ENCODE results near the gene POPDC3. TPM values are rescaled to one million over a fixed set of nuclear protein-coding genes. Genes with fewer than 3 reads are reported as not detected.

Gene POPDC3
- total and polyA plus RNA-seq, 2 of the 13 experiments (the other 11 are each of a cell fraction or from before 2014, with no cell fraction given), result 0.18 to 0.20 TPM

DNA sequence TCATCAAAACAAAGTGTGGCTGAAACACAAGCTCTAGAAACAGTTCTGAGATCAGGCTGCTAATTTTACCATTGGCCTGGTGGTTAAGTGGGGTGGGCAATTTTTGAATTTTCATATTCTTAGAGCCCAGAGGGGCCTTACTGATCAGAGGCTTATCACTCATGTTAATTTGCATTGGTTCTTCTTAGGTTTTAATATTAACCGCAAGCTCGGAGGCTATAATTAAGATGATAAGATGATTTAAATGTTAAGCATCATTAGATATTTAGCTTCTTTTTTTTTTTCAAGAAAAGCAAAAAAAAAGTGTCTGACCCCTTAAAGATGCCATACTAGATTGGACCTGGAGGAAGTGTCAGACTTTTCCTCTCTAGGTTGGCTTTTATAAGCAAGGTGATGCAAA, 8.4 kb upstream of the POPDC3 start:
- no peaks in the 10 kb centered on the region for H4K20me1 ChIP-seq (ENCODE audit: insufficient read depth, low read length)
- H3K9me3 ChIP-seq (ENCODE audit: low read length), result no peaks in the 10 kb centered on the region
- H3K4me2 ChIP-seq (ENCODE audit: low read depth, low read length), result no peak overlapping the region
- no peak overlapping the region for H3K9ac ChIP-seq (ENCODE audit: insufficient read depth, low read depth, low read length)
- H3K79me2 ChIP-seq (ENCODE audit: insufficient read depth, low read length), result no peaks in the 10 kb centered on the region
- no peaks in the 10 kb centered on the region for H3K4me1 ChIP-seq (ENCODE audit: insufficient read depth, low read length)
- H3K36me3 ChIP-seq (replicated peaks in 1 of 2; ENCODE audit: control insufficient read depth in 1 of 2, insufficient read depth in 2 of 2, low read length in 2 of 2), result no peaks in the 10 kb centered on the region
- H3K27me3 ChIP-seq (ENCODE audit: control insufficient read depth in 1 of 2, insufficient read depth in 2 of 2, low read length in 2 of 2), result peaks cover 0 to 7% of the 10 kb centered on the region in 2 experiments; a peak in 3 of 5 replicates
- H3K27ac ChIP-seq (ENCODE audit: extremely low read length, insufficient read depth, low read length), result no peak overlapping the region
- H3K4me3 ChIP-seq (replicated peaks in 1 of 3; ENCODE audit: insufficient read depth in 1 of 3, low read depth in 2 of 3, low read length in 3 of 3), result no peak overlapping the region
- WGBS (ENCODE audit: low lambda C conversion rate), result 76% methylated on average over 2 of the region's 2 CpGs
- intact Hi-C loops (cut with micrococcal nuclease; ENCODE audit: unreplicated experiment) (no loop called here), in situ Hi-C loops (cut with HindIII; ENCODE audit: extremely low pct_ligation_motif_present, low pct_unique_long_range_greater_than_20kb) (no loop called here)
- FAIRE-seq, result no peak
- no peak overlapping the region for H2AFZ ChIP-seq (ENCODE audit: low read length)
- CTCF ChIA-PET (ENCODE audit: low intra/inter-chr PET ratio, low total read pairs), result no interaction called here
- POLR2A ChIA-PET, result no interaction called here
- ATAC-seq, result no peak
- BruUV-seq (replicated peaks), result no TSS peak
- no peak for DNase-seq (ENCODE audit: low spot score)
- TF ChIP-seq SMYD3 (CRISPR knock-in tag; IDR thresholded peaks at IDR 0.05) (no peak), FOXP1 (IDR thresholded peaks at IDR 0.05) (no peak), FOXP1 (CRISPR knock-in tag; IDR thresholded peaks at IDR 0.05) (no peak), TOE1 (CRISPR knock-in tag; IDR thresholded peaks at IDR 0.05) (no peak), ZKSCAN8 (CRISPR knock-in tag; IDR thresholded peaks at IDR 0.05; ENCODE audit: borderline replicate concordance) (no peak), ZNF253 (CRISPR knock-in tag; IDR thresholded peaks at IDR 0.05; ENCODE audit: borderline replicate concordance) (no peak), ZSCAN30 (CRISPR knock-in tag; IDR thresholded peaks at IDR 0.05) (no peak), SCMH1 (CRISPR knock-in tag; IDR thresholded peaks at IDR 0.05; ENCODE audit: borderline replicate concordance) (no peak), ZNF839 (CRISPR knock-in tag; IDR thresholded peaks at IDR 0.05; ENCODE audit: borderline replicate concordance) (no peak), NR3C1 (CRISPR knock-in tag; IDR thresholded peaks at IDR 0.05) (no peak), FOXK1 (CRISPR knock-in tag; IDR thresholded peaks at IDR 0.05; ENCODE audit: borderline replicate concordance, low read depth) (no peak), POLR2A (IDR thresholded peaks at IDR 0.05; ENCODE audit: insufficient read depth in 1 of 2, low read depth in 2 of 2, low read length in 2 of 2) (no peak)
- TF ChIP-seq, protein P1, sequence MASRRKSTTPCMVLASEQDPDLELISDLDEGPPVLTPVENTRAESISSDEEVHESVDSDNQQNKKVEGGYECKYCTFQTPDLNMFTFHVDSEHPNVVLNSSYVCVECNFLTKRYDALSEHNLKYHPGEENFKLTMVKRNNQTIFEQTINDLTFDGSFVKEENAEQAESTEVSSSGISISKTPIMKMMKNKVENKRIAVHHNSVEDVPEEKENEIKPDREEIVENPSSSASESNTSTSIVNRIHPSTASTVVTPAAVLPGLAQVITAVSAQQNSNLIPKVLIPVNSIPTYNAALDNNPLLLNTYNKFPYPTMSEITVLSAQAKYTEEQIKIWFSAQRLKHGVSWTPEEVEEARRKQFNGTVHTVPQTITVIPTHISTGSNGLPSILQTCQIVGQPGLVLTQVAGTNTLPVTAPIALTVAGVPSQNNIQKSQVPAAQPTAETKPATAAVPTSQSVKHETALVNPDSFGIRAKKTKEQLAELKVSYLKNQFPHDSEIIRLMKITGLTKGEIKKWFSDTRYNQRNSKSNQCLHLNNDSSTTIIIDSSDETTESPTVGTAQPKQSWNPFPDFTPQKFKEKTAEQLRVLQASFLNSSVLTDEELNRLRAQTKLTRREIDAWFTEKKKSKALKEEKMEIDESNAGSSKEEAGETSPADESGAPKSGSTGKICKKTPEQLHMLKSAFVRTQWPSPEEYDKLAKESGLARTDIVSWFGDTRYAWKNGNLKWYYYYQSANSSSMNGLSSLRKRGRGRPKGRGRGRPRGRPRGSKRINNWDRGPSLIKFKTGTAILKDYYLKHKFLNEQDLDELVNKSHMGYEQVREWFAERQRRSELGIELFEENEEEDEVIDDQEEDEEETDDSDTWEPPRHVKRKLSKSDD (CRISPR knock-in tag; IDR thresholded peaks at IDR 0.05; ENCODE audit: low read depth), result no peak
- TF ChIP-seq, protein P2, sequence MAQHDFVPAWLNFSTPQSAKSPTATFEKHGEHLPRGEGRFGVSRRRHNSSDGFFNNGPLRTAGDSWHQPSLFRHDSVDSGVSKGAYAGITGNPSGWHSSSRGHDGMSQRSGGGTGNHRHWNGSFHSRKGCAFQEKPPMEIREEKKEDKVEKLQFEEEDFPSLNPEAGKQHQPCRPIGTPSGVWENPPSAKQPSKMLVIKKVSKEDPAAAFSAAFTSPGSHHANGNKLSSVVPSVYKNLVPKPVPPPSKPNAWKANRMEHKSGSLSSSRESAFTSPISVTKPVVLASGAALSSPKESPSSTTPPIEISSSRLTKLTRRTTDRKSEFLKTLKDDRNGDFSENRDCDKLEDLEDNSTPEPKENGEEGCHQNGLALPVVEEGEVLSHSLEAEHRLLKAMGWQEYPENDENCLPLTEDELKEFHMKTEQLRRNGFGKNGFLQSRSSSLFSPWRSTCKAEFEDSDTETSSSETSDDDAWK (CRISPR knock-in tag; IDR thresholded peaks at IDR 0.05), result no peak
- TF ChIP-seq, protein P3, sequence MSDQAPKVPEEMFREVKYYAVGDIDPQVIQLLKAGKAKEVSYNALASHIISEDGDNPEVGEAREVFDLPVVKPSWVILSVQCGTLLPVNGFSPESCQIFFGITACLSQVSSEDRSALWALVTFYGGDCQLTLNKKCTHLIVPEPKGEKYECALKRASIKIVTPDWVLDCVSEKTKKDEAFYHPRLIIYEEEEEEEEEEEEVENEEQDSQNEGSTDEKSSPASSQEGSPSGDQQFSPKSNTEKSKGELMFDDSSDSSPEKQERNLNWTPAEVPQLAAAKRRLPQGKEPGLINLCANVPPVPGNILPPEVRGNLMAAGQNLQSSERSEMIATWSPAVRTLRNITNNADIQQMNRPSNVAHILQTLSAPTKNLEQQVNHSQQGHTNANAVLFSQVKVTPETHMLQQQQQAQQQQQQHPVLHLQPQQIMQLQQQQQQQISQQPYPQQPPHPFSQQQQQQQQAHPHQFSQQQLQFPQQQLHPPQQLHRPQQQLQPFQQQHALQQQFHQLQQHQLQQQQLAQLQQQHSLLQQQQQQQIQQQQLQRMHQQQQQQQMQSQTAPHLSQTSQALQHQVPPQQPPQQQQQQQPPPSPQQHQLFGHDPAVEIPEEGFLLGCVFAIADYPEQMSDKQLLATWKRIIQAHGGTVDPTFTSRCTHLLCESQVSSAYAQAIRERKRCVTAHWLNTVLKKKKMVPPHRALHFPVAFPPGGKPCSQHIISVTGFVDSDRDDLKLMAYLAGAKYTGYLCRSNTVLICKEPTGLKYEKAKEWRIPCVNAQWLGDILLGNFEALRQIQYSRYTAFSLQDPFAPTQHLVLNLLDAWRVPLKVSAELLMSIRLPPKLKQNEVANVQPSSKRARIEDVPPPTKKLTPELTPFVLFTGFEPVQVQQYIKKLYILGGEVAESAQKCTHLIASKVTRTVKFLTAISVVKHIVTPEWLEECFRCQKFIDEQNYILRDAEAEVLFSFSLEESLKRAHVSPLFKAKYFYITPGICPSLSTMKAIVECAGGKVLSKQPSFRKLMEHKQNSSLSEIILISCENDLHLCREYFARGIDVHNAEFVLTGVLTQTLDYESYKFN (CRISPR knock-in tag; conservative IDR thresholded peaks at IDR 0.05), result no peak
- TF ChIP-seq, protein P4, sequence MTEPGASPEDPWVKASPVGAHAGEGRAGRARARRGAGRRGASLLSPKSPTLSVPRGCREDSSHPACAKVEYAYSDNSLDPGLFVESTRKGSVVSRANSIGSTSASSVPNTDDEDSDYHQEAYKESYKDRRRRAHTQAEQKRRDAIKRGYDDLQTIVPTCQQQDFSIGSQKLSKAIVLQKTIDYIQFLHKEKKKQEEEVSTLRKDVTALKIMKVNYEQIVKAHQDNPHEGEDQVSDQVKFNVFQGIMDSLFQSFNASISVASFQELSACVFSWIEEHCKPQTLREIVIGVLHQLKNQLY (CRISPR knock-in tag; IDR thresholded peaks at IDR 0.05), result no peak
